HCT116 (cell line): ENCODE data around the gene EPHX1.

Experiments used
- CTCF ChIP-seq, 3 experiments: fragments of 200-600 bp in 1 of 3; sonication (generic) in 1 of 3; IDR thresholded peaks in 2 of 3; conservative IDR thresholded peaks in 1 of 3; 2 replicates each; pipeline ENCODE4 v1.5.1; 2012 to 2017; ENCODE audit warnings: low read depth in 2 of 3, low read length in 2 of 3, antibody characterized with exemption in 1 of 3, borderline replicate concordance in 1 of 3, control low read depth in 1 of 3, mild to moderate bottlenecking in 1 of 3, mixed read lengths in 1 of 3, mixed run types in 1 of 3, moderate library complexity in 1 of 3; ENCODE audit not compliant: insufficient read depth in 1 of 3
- EZH2 ChIP-seq: fragments of 200-600 bp; sonication (generic); IDR thresholded peaks from 2 replicates; pipeline ENCODE4 v1.6.1; 2017; ENCODE audit warnings: antibody characterized with exemption, mixed run types
- EZH2phosphoT487 ChIP-seq: fragments of 200-600 bp; IDR thresholded peaks from 2 replicates; pipeline ENCODE4 v1.6.1; 2018; ENCODE audit warnings: antibody characterized with exemption, borderline replicate concordance
- FOSL1 ChIP-seq: IDR thresholded peaks from 2 replicates; pipeline ENCODE4 v1.6.1; 2012; ENCODE audit warnings: low read depth
- MAX ChIP-seq: IDR thresholded peaks from 2 replicates; pipeline ENCODE4 v1.6.1; 2012
- POLR2A ChIP-seq: IDR thresholded peaks from 2 replicates; pipeline ENCODE4 v1.7.0; 2011; ENCODE audit warnings: borderline replicate concordance; ENCODE audit not compliant: insufficient read depth, insufficient read length; ENCODE audit errors: extremely low read depth
- POLR2AphosphoS5 ChIP-seq: IDR thresholded peaks from 2 replicates; pipeline ENCODE4 v1.6.1; 2011; ENCODE audit warnings: mild to moderate bottlenecking, low read depth, low read length, moderate library complexity
- SP1 ChIP-seq: IDR thresholded peaks from 2 replicates; pipeline ENCODE4 v1.6.1; 2012; ENCODE audit warnings: low read depth
- ZNF274 ChIP-seq: fragments of 200-500 bp; sonication (Bioruptor generic); IDR thresholded peaks from 2 replicates; pipeline ENCODE4 v1.6.1; 2014; ENCODE audit warnings: mild to moderate bottlenecking, low read depth, low read length, inconsistent platforms
- TF ChIP-seq, protein P1 (sequence below): IDR thresholded peaks from 2 replicates; pipeline ENCODE4 v1.6.1; 2012; ENCODE audit warnings: low read depth

- TF ChIP-seq POLR2A (no peak), MAX (no peak), CTCF (IDR thresholded peaks at IDR 0.05 in 2 of 3, conservative IDR thresholded peaks at IDR 0.05 in 1 of 3; ENCODE audit: borderline replicate concordance in 1 of 3, insufficient read depth in 1 of 3, low read depth in 2 of 3, low read length in 2 of 3) (no peak), EZH2 (no peak), POLR2AphosphoS5 (no peak), ZNF274 (no peak), FOSL1 (no peak), EZH2phosphoT487 (no peak), SP1 (no peak)
- TF ChIP-seq, protein P1, sequence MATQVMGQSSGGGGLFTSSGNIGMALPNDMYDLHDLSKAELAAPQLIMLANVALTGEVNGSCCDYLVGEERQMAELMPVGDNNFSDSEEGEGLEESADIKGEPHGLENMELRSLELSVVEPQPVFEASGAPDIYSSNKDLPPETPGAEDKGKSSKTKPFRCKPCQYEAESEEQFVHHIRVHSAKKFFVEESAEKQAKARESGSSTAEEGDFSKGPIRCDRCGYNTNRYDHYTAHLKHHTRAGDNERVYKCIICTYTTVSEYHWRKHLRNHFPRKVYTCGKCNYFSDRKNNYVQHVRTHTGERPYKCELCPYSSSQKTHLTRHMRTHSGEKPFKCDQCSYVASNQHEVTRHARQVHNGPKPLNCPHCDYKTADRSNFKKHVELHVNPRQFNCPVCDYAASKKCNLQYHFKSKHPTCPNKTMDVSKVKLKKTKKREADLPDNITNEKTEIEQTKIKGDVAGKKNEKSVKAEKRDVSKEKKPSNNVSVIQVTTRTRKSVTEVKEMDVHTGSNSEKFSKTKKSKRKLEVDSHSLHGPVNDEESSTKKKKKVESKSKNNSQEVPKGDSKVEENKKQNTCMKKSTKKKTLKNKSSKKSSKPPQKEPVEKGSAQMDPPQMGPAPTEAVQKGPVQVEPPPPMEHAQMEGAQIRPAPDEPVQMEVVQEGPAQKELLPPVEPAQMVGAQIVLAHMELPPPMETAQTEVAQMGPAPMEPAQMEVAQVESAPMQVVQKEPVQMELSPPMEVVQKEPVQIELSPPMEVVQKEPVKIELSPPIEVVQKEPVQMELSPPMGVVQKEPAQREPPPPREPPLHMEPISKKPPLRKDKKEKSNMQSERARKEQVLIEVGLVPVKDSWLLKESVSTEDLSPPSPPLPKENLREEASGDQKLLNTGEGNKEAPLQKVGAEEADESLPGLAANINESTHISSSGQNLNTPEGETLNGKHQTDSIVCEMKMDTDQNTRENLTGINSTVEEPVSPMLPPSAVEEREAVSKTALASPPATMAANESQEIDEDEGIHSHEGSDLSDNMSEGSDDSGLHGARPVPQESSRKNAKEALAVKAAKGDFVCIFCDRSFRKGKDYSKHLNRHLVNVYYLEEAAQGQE, result no peak
Measured at GRCh38 chr1:225776294-225776693, 33.6 kb upstream of the EPHX1 start.
